Liver (tissue), 9 donors: ENCODE measurements around the gene NTF3. TPM values are rescaled to one million over a fixed set of nuclear protein-coding genes. Genes with fewer than 3 reads are reported as not detected.

Source experiments
- DNase-seq: peaks from one replicate; pipeline ENCODE4 v3.0.0-alpha.2; 2017; ENCODE audit warnings: low spot score
- H3K27ac ChIP-seq, 2 donors: one replicate each; pipeline ENCODE4 v1.7.0; 2013; ENCODE audit warnings: inconsistent platforms in 2 of 2, low read length in 2 of 2, control low read depth in 1 of 2, low read depth in 1 of 2, mild to moderate bottlenecking in 1 of 2
- H3K27me3 ChIP-seq, 4 donors: one replicate each; pipeline versions ENCODE4 v1.6.1 to v1.7.0; 2013; ENCODE audit warnings: low read length in 3 of 4, inconsistent platforms in 1 of 4, mild to moderate bottlenecking in 1 of 4, moderate library complexity in 1 of 4; ENCODE audit not compliant: control insufficient read depth in 4 of 4, insufficient read depth in 4 of 4
- H3K36me3 ChIP-seq, 4 donors: one replicate each; pipeline versions ENCODE4 v1.6.1 to v1.7.0; 2013; ENCODE audit warnings: low read length in 3 of 4, mild to moderate bottlenecking in 3 of 4, low read depth in 1 of 4, moderate library complexity in 1 of 4; ENCODE audit not compliant: control insufficient read depth in 4 of 4, insufficient read depth in 3 of 4
- H3K4me1 ChIP-seq, 4 donors: one replicate each; pipeline versions ENCODE4 v1.6.1 to v1.7.0; 2013; ENCODE audit warnings: low read length in 3 of 4, mild to moderate bottlenecking in 3 of 4, moderate library complexity in 1 of 4; ENCODE audit not compliant: control insufficient read depth in 4 of 4, insufficient read depth in 4 of 4
- H3K4me3 ChIP-seq, 3 donors: one replicate each; pipeline versions ENCODE4 v1.6.1 to v1.7.0; 2013; ENCODE audit warnings: low read length in 3 of 3, control low read depth in 1 of 3, low read depth in 1 of 3, mild to moderate bottlenecking in 1 of 3
- H3K9ac ChIP-seq, 2 donors: one replicate each; pipeline ENCODE4 v1.7.0; 2013; ENCODE audit warnings: low read length in 2 of 2, mild to moderate bottlenecking in 2 of 2, moderate library complexity in 2 of 2, control low read depth in 1 of 2, low read depth in 1 of 2
- H3K9me3 ChIP-seq, 4 donors: one replicate each; pipeline versions ENCODE4 v1.6.1 to v1.7.0; 2013; ENCODE audit warnings: low read length in 3 of 4; ENCODE audit not compliant: control insufficient read depth in 4 of 4
- ATF3 ChIP-seq: IDR thresholded peaks from 2 replicates; pipeline ENCODE4 v1.6.1; 2016; ENCODE audit warnings: antibody characterized with exemption
- EGR1 ChIP-seq, 2 donors: IDR thresholded peaks; 2 replicates each; pipeline ENCODE4 v1.6.1; 2016 to 2018; ENCODE audit warnings: antibody characterized with exemption in 2 of 2, low read depth in 2 of 2
- FOXA1 ChIP-seq: IDR thresholded peaks from 2 replicates; pipeline ENCODE4 v1.6.1; 2016; ENCODE audit warnings: antibody characterized with exemption
- FOXA2 ChIP-seq: IDR thresholded peaks from 2 replicates; pipeline ENCODE4 v1.6.1; 2016; ENCODE audit warnings: antibody characterized with exemption
- GABPA ChIP-seq, 2 donors: IDR thresholded peaks in 1 of 2; conservative IDR thresholded peaks in 1 of 2; 2 replicates each; pipeline ENCODE4 v1.6.1; 2016; ENCODE audit warnings: antibody characterized with exemption in 2 of 2, mild to moderate bottlenecking in 1 of 2, moderate library complexity in 1 of 2
- HNF4A ChIP-seq, 2 donors: conservative IDR thresholded peaks; 2 replicates each; pipeline ENCODE4 v1.6.1; 2016; ENCODE audit warnings: antibody characterized with exemption in 2 of 2, mild to moderate bottlenecking in 2 of 2
- HNF4G ChIP-seq: IDR thresholded peaks from 2 replicates; pipeline ENCODE4 v1.6.1; 2016; ENCODE audit warnings: antibody characterized with exemption
- JUND ChIP-seq, 2 donors: IDR thresholded peaks; 2 replicates each; pipeline ENCODE4 v1.6.1; 2016; ENCODE audit warnings: antibody characterized with exemption in 2 of 2
- NR2F2 ChIP-seq: IDR thresholded peaks from 2 replicates; pipeline ENCODE4 v1.6.1; 2016; ENCODE audit warnings: antibody characterized with exemption
- RAD21 ChIP-seq, 2 donors: IDR thresholded peaks; 2 replicates each; pipeline ENCODE4 v1.6.1; 2016; ENCODE audit warnings: antibody characterized with exemption in 2 of 2, mild to moderate bottlenecking in 2 of 2
- RXRA ChIP-seq, 2 donors: IDR thresholded peaks; 2 replicates each; pipeline ENCODE4 v1.6.1; 2017 to 2018; ENCODE audit warnings: antibody characterized with exemption in 2 of 2, mild to moderate bottlenecking in 1 of 2
- SP1 ChIP-seq: IDR thresholded peaks from 2 replicates; pipeline ENCODE4 v1.6.1; 2018; ENCODE audit warnings: antibody characterized with exemption, mild to moderate bottlenecking
- ZBTB33 ChIP-seq: IDR thresholded peaks from 2 replicates; pipeline ENCODE4 v1.6.1; 2016; ENCODE audit warnings: antibody characterized with exemption
- WGBS: extraction: QIAGEN DNeasy Blood & Tissue Kit; methylation state at CpG from one replicate; pipeline ENCODE4 v1.1.7; 2013; 5-methylcytosine and 5-hydroxymethylcytosine counted together
- polyA plus RNA-seq, 2 donors: library from polyadenylated mRNA; stranded (reverse) in 1 of 2; unstranded in 1 of 2; fragments of 200-250 nt in 1 of 2; fragments of >200 nt in 1 of 2; fragmentation: Nextera tagmentation in 1 of 2; extraction: Ambion mirVana in 1 of 2; gene quantifications; one replicate each; pipeline versions ENCODE4 v1.2.1 to v1.2.3, GENCODE V29; 2013 to 2015
- total RNA-seq, 2 donors: library from RNA; depleted of rRNA; stranded (reverse); fragments of >200 nt; gene quantifications; one replicate each; pipeline ENCODE4 v1.2.3, GENCODE V29; 2014
- TF ChIP-seq, protein P1 (sequence below): IDR thresholded peaks from 2 replicates; pipeline ENCODE4 v1.6.1; 2016; ENCODE audit warnings: antibody characterized with exemption
- TF ChIP-seq, protein P2 (sequence below): IDR thresholded peaks from 2 replicates; pipeline ENCODE4 v1.6.1; 2016; ENCODE audit warnings: antibody characterized with exemption, mild to moderate bottlenecking
- TF ChIP-seq, protein P3 (sequence below): fragments of 150-350 bp; IDR thresholded peaks from 2 replicates; pipeline ENCODE4 v1.5.1; 2017; ENCODE audit warnings: improper control_type of control experiment, low read depth, low read length; ENCODE audit not compliant: missing input control
- donor health status: healthy.
- donor health status: healthy.
- donor health status: healthy.
- donor health status: healthy.
- donor health status: healthy.

The NTF3 gene
- total and polyA plus RNA-seq, 4 donors: 0.89 to 2.8 (median 1.5) TPM

GRCh38 chr12:5525783-5526367 lies 94.0 kb downstream of the NTF3 start:
- H3K4me1 ChIP-seq: no peaks in the 10 kb centered on the region
- no peaks in the 10 kb centered on the region for H3K36me3 ChIP-seq
- H3K9ac ChIP-seq: no peak overlapping the region
- DNase-seq: no peak
- H3K27me3 ChIP-seq: no peaks in the 10 kb centered on the region
- no peaks in the 10 kb centered on the region for H3K9me3 ChIP-seq
- no peak overlapping the region for H3K4me3 ChIP-seq
- 88% methylated on average over 4 of the region's 4 CpGs for WGBS
- no peak overlapping the region for H3K27ac ChIP-seq
- TF ChIP-seq GABPA (IDR thresholded peaks at IDR 0.05 in 1 of 2, conservative IDR thresholded peaks at IDR 0.05 in 1 of 2) (no peak), HNF4A (conservative IDR thresholded peaks at IDR 0.05) (no peak), ZBTB33 (no peak)

GRCh38 chr12:5533368-5533767 lies 101.5 kb downstream of the NTF3 start:
- H3K4me1 ChIP-seq: no peaks in the 10 kb centered on the region
- no peaks in the 10 kb centered on the region for H3K9me3 ChIP-seq
- H3K27ac ChIP-seq: no peak overlapping the region
- H3K27me3 ChIP-seq: no peaks in the 10 kb centered on the region
- WGBS: 72% methylated on average over 3 of the region's 3 CpGs
- H3K36me3 ChIP-seq: no peaks in the 10 kb centered on the region
- H3K4me3 ChIP-seq: no peak overlapping the region
- no peak overlapping the region for H3K9ac ChIP-seq
- TF ChIP-seq, protein P1, sequence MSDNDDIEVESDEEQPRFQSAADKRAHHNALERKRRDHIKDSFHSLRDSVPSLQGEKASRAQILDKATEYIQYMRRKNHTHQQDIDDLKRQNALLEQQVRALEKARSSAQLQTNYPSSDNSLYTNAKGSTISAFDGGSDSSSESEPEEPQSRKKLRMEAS: no peak
- no peak for TF ChIP-seq HNF4G
- no peak for TF ChIP-seq FOXA2
- TF ChIP-seq ZBTB33: no peak
- TF ChIP-seq SP1: no peak
- TF ChIP-seq, protein P2, sequence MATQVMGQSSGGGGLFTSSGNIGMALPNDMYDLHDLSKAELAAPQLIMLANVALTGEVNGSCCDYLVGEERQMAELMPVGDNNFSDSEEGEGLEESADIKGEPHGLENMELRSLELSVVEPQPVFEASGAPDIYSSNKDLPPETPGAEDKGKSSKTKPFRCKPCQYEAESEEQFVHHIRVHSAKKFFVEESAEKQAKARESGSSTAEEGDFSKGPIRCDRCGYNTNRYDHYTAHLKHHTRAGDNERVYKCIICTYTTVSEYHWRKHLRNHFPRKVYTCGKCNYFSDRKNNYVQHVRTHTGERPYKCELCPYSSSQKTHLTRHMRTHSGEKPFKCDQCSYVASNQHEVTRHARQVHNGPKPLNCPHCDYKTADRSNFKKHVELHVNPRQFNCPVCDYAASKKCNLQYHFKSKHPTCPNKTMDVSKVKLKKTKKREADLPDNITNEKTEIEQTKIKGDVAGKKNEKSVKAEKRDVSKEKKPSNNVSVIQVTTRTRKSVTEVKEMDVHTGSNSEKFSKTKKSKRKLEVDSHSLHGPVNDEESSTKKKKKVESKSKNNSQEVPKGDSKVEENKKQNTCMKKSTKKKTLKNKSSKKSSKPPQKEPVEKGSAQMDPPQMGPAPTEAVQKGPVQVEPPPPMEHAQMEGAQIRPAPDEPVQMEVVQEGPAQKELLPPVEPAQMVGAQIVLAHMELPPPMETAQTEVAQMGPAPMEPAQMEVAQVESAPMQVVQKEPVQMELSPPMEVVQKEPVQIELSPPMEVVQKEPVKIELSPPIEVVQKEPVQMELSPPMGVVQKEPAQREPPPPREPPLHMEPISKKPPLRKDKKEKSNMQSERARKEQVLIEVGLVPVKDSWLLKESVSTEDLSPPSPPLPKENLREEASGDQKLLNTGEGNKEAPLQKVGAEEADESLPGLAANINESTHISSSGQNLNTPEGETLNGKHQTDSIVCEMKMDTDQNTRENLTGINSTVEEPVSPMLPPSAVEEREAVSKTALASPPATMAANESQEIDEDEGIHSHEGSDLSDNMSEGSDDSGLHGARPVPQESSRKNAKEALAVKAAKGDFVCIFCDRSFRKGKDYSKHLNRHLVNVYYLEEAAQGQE: no peak
- no peak for TF ChIP-seq RXRA (IDR thresholded peaks at IDR 0.05)
- TF ChIP-seq, protein P3, sequence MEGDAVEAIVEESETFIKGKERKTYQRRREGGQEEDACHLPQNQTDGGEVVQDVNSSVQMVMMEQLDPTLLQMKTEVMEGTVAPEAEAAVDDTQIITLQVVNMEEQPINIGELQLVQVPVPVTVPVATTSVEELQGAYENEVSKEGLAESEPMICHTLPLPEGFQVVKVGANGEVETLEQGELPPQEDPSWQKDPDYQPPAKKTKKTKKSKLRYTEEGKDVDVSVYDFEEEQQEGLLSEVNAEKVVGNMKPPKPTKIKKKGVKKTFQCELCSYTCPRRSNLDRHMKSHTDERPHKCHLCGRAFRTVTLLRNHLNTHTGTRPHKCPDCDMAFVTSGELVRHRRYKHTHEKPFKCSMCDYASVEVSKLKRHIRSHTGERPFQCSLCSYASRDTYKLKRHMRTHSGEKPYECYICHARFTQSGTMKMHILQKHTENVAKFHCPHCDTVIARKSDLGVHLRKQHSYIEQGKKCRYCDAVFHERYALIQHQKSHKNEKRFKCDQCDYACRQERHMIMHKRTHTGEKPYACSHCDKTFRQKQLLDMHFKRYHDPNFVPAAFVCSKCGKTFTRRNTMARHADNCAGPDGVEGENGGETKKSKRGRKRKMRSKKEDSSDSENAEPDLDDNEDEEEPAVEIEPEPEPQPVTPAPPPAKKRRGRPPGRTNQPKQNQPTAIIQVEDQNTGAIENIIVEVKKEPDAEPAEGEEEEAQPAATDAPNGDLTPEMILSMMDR: no peak
- no peak for TF ChIP-seq RAD21 (IDR thresholded peaks at IDR 0.05)
- TF ChIP-seq JUND (IDR thresholded peaks at IDR 0.05): no peak
- TF ChIP-seq ATF3: no peak
- TF ChIP-seq NR2F2: no peak
- no peak for TF ChIP-seq GABPA (IDR thresholded peaks at IDR 0.05 in 1 of 2, conservative IDR thresholded peaks at IDR 0.05 in 1 of 2)
- TF ChIP-seq HNF4A (conservative IDR thresholded peaks at IDR 0.05): no peak
- no peak for TF ChIP-seq FOXA1
- TF ChIP-seq EGR1 (IDR thresholded peaks at IDR 0.05; ENCODE audit: low read depth in 2 of 2): no peak
- DNase-seq: no peak
